HL-60 (cell line): ENCODE results near the gene ENPP1.

Experiments
- DNase-seq, 2 experiments: peaks; one replicate each; pipeline ENCODE4 v3.0.0-alpha.2; 2010 to 2020; ENCODE audit warnings: low read depth in 1 of 2, low spot score in 1 of 2
- H3K27ac ChIP-seq: fragments of 250-450 bp; sonication (Bioruptor Pico); replicated peaks from 2 replicates; pipeline ENCODE4 v1.5.1; 2020; ENCODE audit warnings: mild to moderate bottlenecking, moderate library complexity
- H3K27me3 ChIP-seq: fragments of 250-450 bp; sonication (Bioruptor Pico); 2 replicates; pipeline ENCODE4 v1.5.1; 2021; ENCODE audit warnings: mild to moderate bottlenecking, moderate library complexity; ENCODE audit not compliant: insufficient read depth, poor library complexity, severe bottlenecking
- H3K4me3 ChIP-seq: replicated peaks from 2 replicates; pipeline ENCODE4 v1.5.1; 2011; ENCODE audit warnings: mild to moderate bottlenecking, control low read depth, low read length; ENCODE audit not compliant: insufficient read depth
- GABPA ChIP-seq: IDR thresholded peaks from 2 replicates; pipeline ENCODE4 v1.6.1; 2012; ENCODE audit warnings: low read depth
- POLR2AphosphoS5 ChIP-seq: IDR thresholded peaks from 2 replicates; pipeline ENCODE4 v1.6.1; 2012; ENCODE audit warnings: low read depth
- SPI1 ChIP-seq: IDR thresholded peaks from 2 replicates; pipeline ENCODE4 v1.6.1; 2012; ENCODE audit warnings: low read depth, mild to moderate bottlenecking, borderline replicate concordance
- TF ChIP-seq, protein P1 (sequence below): IDR thresholded peaks from one replicate; pipeline ENCODE4 v1.5.1; 2011; ENCODE audit warnings: low read length, control low read depth, inconsistent platforms; ENCODE audit not compliant: insufficient read depth
- TF ChIP-seq, protein P2 (sequence below): IDR thresholded peaks from 2 replicates; pipeline ENCODE4 v1.6.1; 2012; ENCODE audit warnings: low read depth; ENCODE audit not compliant: insufficient replicate concordance

ENPP1 gene

DNA sequence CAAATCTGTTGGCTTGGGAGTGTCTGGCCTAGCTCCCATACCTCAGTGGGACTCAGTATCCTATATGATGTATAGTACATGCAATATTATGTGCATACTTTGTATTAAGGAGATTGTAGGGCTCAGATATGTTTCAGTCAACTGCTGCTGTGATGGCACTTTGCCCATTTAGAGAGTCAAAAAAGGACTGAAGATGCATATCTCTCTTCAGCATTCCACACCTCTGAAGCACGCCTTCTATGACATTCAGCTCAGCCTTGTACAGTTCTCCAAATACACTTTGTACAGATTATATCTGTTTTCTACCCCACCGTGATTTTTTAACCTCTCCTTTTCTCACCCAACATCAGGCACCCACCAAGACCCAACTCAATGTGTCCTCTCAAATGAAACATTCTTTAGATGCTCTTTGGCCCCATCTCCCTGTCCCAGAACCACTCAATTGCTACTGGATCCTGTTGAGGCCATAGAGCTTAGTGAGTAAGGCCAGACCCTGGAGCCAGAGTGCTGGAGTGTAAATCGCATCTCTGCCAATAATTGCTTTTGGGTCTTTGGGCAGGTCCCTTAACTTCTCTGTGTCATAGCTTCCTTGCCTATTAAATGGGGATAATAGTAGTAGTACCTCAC is 15.6 kb downstream of the ENPP1 start:
- TF ChIP-seq POLR2AphosphoS5 (no peak), SPI1 (no peak), GABPA (no peak)
- TF ChIP-seq, protein P1, sequence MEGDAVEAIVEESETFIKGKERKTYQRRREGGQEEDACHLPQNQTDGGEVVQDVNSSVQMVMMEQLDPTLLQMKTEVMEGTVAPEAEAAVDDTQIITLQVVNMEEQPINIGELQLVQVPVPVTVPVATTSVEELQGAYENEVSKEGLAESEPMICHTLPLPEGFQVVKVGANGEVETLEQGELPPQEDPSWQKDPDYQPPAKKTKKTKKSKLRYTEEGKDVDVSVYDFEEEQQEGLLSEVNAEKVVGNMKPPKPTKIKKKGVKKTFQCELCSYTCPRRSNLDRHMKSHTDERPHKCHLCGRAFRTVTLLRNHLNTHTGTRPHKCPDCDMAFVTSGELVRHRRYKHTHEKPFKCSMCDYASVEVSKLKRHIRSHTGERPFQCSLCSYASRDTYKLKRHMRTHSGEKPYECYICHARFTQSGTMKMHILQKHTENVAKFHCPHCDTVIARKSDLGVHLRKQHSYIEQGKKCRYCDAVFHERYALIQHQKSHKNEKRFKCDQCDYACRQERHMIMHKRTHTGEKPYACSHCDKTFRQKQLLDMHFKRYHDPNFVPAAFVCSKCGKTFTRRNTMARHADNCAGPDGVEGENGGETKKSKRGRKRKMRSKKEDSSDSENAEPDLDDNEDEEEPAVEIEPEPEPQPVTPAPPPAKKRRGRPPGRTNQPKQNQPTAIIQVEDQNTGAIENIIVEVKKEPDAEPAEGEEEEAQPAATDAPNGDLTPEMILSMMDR, result no peak
- TF ChIP-seq, protein P2, sequence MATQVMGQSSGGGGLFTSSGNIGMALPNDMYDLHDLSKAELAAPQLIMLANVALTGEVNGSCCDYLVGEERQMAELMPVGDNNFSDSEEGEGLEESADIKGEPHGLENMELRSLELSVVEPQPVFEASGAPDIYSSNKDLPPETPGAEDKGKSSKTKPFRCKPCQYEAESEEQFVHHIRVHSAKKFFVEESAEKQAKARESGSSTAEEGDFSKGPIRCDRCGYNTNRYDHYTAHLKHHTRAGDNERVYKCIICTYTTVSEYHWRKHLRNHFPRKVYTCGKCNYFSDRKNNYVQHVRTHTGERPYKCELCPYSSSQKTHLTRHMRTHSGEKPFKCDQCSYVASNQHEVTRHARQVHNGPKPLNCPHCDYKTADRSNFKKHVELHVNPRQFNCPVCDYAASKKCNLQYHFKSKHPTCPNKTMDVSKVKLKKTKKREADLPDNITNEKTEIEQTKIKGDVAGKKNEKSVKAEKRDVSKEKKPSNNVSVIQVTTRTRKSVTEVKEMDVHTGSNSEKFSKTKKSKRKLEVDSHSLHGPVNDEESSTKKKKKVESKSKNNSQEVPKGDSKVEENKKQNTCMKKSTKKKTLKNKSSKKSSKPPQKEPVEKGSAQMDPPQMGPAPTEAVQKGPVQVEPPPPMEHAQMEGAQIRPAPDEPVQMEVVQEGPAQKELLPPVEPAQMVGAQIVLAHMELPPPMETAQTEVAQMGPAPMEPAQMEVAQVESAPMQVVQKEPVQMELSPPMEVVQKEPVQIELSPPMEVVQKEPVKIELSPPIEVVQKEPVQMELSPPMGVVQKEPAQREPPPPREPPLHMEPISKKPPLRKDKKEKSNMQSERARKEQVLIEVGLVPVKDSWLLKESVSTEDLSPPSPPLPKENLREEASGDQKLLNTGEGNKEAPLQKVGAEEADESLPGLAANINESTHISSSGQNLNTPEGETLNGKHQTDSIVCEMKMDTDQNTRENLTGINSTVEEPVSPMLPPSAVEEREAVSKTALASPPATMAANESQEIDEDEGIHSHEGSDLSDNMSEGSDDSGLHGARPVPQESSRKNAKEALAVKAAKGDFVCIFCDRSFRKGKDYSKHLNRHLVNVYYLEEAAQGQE, result no peak
- Histone ChIP-seq H3K27me3 (no peaks in the 10 kb centered on the region), H3K4me3 (no peak overlapping the region), H3K27ac (no peak overlapping the region)
- DNase-seq, result no peak

DNA sequence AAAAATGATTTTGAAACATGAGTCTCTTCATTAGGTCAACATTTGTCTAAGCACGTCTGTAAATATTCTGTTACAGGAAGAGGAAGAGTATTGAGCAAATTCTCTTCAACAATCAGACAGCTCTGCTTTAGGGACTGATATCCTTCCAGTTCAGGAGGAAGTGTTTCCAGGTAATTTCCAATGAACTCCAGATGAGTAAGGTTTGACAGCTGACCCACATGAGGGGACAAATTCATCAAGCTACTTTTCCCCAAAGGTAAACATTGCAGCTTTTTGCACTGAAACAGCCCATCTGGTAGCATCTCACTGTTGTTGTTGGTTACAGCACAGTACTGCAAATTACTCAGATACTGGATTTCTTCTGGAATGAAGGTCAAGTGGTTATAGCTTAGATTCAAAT is 18.1 kb downstream of the ENPP1 start:
- H3K4me3 ChIP-seq, result no peak overlapping the region
- H3K27ac ChIP-seq, result no peak overlapping the region
- TF ChIP-seq, protein P1, result no peak
- TF ChIP-seq, protein P2, result no peak
- TF ChIP-seq GABPA, result no peak
- TF ChIP-seq SPI1, result no peak
- TF ChIP-seq POLR2AphosphoS5, result no peak
- H3K27me3 ChIP-seq, result no peaks in the 10 kb centered on the region
- DNase-seq, result no peak

DNA sequence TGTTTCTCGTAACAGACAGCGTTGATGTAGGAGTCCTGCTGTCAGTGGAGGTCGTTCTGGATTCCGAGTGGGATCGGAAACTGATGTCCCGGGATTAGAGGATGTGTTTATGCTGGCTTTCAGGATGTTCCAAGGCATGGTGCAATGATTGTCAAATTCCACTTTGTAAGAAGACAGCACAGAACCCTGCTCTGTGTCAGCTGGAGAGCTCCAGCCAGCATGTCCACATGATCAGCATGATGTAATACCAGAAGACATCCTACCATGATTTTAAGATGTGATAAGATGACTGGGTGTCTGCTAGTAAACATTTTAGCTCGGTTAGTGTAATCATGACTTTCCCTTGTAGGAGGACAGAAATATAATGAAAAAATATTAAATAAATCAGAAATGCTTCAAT is 20.3 kb downstream of the ENPP1 start:
- no peak for DNase-seq

DNA sequence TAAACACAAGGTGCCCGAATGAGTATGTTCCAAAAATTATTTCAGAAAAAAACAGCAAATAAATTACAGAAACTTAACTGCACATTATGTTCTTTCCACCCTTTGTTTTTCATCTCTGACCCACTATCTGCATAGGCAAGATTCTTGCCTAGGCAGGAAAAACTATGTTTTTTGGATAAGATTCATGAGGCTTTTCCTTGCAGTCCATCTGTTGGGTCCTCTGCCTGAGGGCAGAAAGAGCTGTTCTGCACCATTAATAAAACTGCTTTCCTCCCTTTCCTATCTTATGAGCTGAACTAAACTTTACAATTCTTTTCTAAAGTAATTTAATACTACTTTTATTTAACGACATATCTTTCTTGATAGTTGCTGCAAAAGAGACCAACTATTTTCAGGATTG is 21.1 kb downstream of the ENPP1 start:
- no peak overlapping the region for H3K4me3 ChIP-seq
- TF ChIP-seq, protein P1, result no peak
- TF ChIP-seq SPI1 (no peak), GABPA (no peak), POLR2AphosphoS5 (no peak)
- TF ChIP-seq, protein P2, result no peak
- H3K27me3 ChIP-seq, result peaks cover 1% of the 10 kb centered on the region
- H3K27ac ChIP-seq, result no peak overlapping the region
- DNase-seq, result no peak

More for the DNA sequence above, 20.3 kb downstream of the ENPP1 start:
- no peak overlapping the region for H3K4me3 ChIP-seq
- H3K27me3 ChIP-seq, result no peaks in the 10 kb centered on the region
- no peak overlapping the region for H3K27ac ChIP-seq
- TF ChIP-seq POLR2AphosphoS5, result no peak
- no peak for TF ChIP-seq SPI1
